IMR-90 (cell line): ENCODE data around the gene MS4A2. TPM values are rescaled to one million over a fixed set of nuclear protein-coding genes. Genes with fewer than 3 reads are reported as not detected.

ENCODE experiments used
- ATAC-seq: fragments of 200-7000 bp; cut with Tn5 transposase; 2 replicates; pipeline ENCODE4 v1.9.1; 2020; ENCODE audit warnings: low read depth, mild to moderate bottlenecking, moderate library complexity
- BruUV-seq: library from RNA; stranded (reverse); fragments of 400-500 nt; replicated peaks from 2 replicates; lab custom pipeline; 2021; lab: Mats Ljungman, UMichigan
- CTCF ChIA-PET: fragments of 300-600 bp; formaldehyde crosslinking; extraction: SDS; loops from one replicate; lab custom pipeline; 2021; ENCODE audit warnings: antibody characterized with exemption; lab: Yijun Ruan, JAX
- POLR2A ChIA-PET: fragments of 300-600 bp; sonication (Branson Sonifier 250); formaldehyde crosslinking; loops from one replicate; lab custom pipeline; 2022; ENCODE audit warnings: antibody characterized with exemption; ENCODE audit not compliant: unreplicated experiment; lab: Charles Lee
- DNase-seq: peaks from one replicate; pipeline ENCODE4 v3.0.0; 2013
- H2AFZ ChIP-seq: replicated peaks from 2 replicates; pipeline ENCODE3; 2013; ENCODE audit warnings: low read length, mild to moderate bottlenecking; ENCODE audit not compliant: poor library complexity
- H2AK5ac ChIP-seq: 2 replicates; pipeline ENCODE4 v1.6.1; 2013; ENCODE audit warnings: low read depth, low read length, inconsistent platforms
- H2AK9ac ChIP-seq: replicated peaks from 2 replicates; pipeline ENCODE3; 2013; ENCODE audit warnings: mild to moderate bottlenecking, low read depth, low read length, moderate library complexity; ENCODE audit not compliant: poor library complexity
- H2BK120ac ChIP-seq: 2 replicates; pipeline ENCODE4 v1.6.1; 2013; ENCODE audit warnings: low read depth, low read length, inconsistent platforms
- H2BK15ac ChIP-seq: 3 replicates; pipeline ENCODE4 v1.6.1; 2013; ENCODE audit warnings: low read depth, low read length, inconsistent platforms
- H2BK20ac ChIP-seq: 2 replicates; pipeline ENCODE4 v1.6.1; 2013; ENCODE audit warnings: low read depth, mild to moderate bottlenecking, inconsistent platforms, low read length, moderate library complexity
- H2BK5ac ChIP-seq: 2 replicates; pipeline ENCODE4 v1.6.1; 2013; ENCODE audit warnings: mild to moderate bottlenecking, low read depth, low read length, inconsistent platforms; ENCODE audit not compliant: poor library complexity, severe bottlenecking
- H3K14ac ChIP-seq: replicated peaks from 2 replicates; pipeline ENCODE4 v1.6.1; 2013; ENCODE audit warnings: low read depth, low read length, inconsistent platforms
- H3K18ac ChIP-seq: 2 replicates; pipeline ENCODE4 v1.6.1; 2013; ENCODE audit warnings: low read depth, low read length, control low read depth
- H3K23ac ChIP-seq: 2 replicates; pipeline ENCODE4 v1.6.1; 2013; ENCODE audit warnings: low read depth, low read length, inconsistent platforms
- H3K27ac ChIP-seq: 2 replicates; pipeline ENCODE4 v1.5.1; 2013; ENCODE audit warnings: mild to moderate bottlenecking, control low read depth, low read length; ENCODE audit not compliant: insufficient read depth
- H3K27me3 ChIP-seq: 2 replicates; pipeline ENCODE4 v1.6.1; 2013; ENCODE audit warnings: low read length; ENCODE audit not compliant: control insufficient read depth, insufficient read depth
- H3K36me3 ChIP-seq: 2 replicates; pipeline ENCODE4 v1.6.1; 2013; ENCODE audit warnings: low read length, mixed read lengths; ENCODE audit not compliant: control insufficient read depth, insufficient read depth
- H3K4ac ChIP-seq: 2 replicates; pipeline ENCODE4 v1.6.1; 2013; ENCODE audit warnings: low read depth, low read length, inconsistent platforms
- H3K4me1 ChIP-seq: 2 replicates; pipeline ENCODE4 v1.6.1; 2013; ENCODE audit warnings: low read length, mixed read lengths; ENCODE audit not compliant: control insufficient read depth, insufficient read depth
- H3K4me2 ChIP-seq: 2 replicates; pipeline ENCODE4 v1.6.1; 2013; ENCODE audit warnings: low read depth, mild to moderate bottlenecking, control low read depth, low read length, moderate library complexity
- H3K4me3 ChIP-seq: 2 replicates; pipeline ENCODE4 v1.5.1; 2013; ENCODE audit warnings: low read depth, mild to moderate bottlenecking, control low read depth, low read length, moderate library complexity; ENCODE audit not compliant: insufficient read depth
- H3K56ac ChIP-seq: 2 replicates; pipeline ENCODE4 v1.6.1; 2013; ENCODE audit warnings: low read length, inconsistent platforms; ENCODE audit not compliant: insufficient read depth; ENCODE audit errors: extremely low read depth
- H3K79me1 ChIP-seq, 2 experiments: 2 replicates each; pipeline ENCODE4 v1.6.1; 2013; ENCODE audit warnings: low read length in 2 of 2, inconsistent platforms in 1 of 2, low read depth in 1 of 2
- H3K9ac ChIP-seq: 2 replicates; pipeline ENCODE4 v1.6.1; 2013; ENCODE audit warnings: low read depth, low read length, control low read depth
- H3K9me1 ChIP-seq: 2 replicates; pipeline ENCODE4 v1.6.1; 2013; ENCODE audit warnings: low read length, inconsistent platforms; ENCODE audit not compliant: insufficient read depth
- H3K9me3 ChIP-seq: 2 replicates; pipeline ENCODE4 v1.6.1; 2013; ENCODE audit warnings: low read length; ENCODE audit not compliant: control insufficient read depth, insufficient read depth
- H4K20me1 ChIP-seq: 2 replicates; pipeline ENCODE4 v1.6.1; 2013; ENCODE audit warnings: low read length, inconsistent platforms; ENCODE audit not compliant: insufficient read depth
- H4K5ac ChIP-seq: 2 replicates; pipeline ENCODE4 v1.6.1; 2013; ENCODE audit warnings: mild to moderate bottlenecking, low read depth, low read length, control low read depth
- H4K8ac ChIP-seq, 2 experiments: 2 replicates each; pipeline ENCODE4 v1.6.1; 2013; ENCODE audit warnings: low read depth in 2 of 2, low read length in 2 of 2, control low read depth in 1 of 2, inconsistent platforms in 1 of 2
- H4K91ac ChIP-seq: 2 replicates; pipeline ENCODE4 v1.6.1; 2013; ENCODE audit warnings: low read depth, low read length, inconsistent platforms; ENCODE audit not compliant: insufficient read depth
- BHLHE40 ChIP-seq: fragments of 150-350 bp; IDR thresholded peaks from 2 replicates; pipeline ENCODE4 v1.6.1; 2016; ENCODE audit warnings: mild to moderate bottlenecking, low read depth, low read length
- CEBPB ChIP-seq: IDR thresholded peaks from 2 replicates; pipeline ENCODE4 v1.6.1; 2012; ENCODE audit warnings: low read depth, low read length, improper control_type of control experiment
- CHD1 ChIP-seq: IDR thresholded peaks from 2 replicates; pipeline ENCODE4 v1.6.1; 2012; ENCODE audit warnings: low read depth, low read length, improper control_type of control experiment
- CTCF ChIP-seq: conservative IDR thresholded peaks from 2 replicates; pipeline ENCODE4 v1.5.1; 2012; ENCODE audit warnings: mild to moderate bottlenecking, low read depth, low read length, improper control_type of control experiment
- ELK1 ChIP-seq: fragments of 150-350 bp; IDR thresholded peaks from 2 replicates; pipeline ENCODE4 v1.6.1; 2016; ENCODE audit warnings: low read depth, mild to moderate bottlenecking, low read length, moderate library complexity, borderline replicate concordance
- FOS ChIP-seq: fragments of 150-350 bp; IDR thresholded peaks from 2 replicates; pipeline ENCODE4 v1.6.1; 2016; ENCODE audit warnings: low read depth, low read length
- MAFK ChIP-seq: IDR thresholded peaks from 2 replicates; pipeline ENCODE4 v1.6.1; 2012; ENCODE audit warnings: low read depth, low read length, improper control_type of control experiment
- MAZ ChIP-seq: IDR thresholded peaks from 2 replicates; pipeline ENCODE4 v1.6.1; 2012; ENCODE audit warnings: low read depth, mild to moderate bottlenecking, low read length, improper control_type of control experiment, moderate library complexity, borderline replicate concordance
- MXI1 ChIP-seq: IDR thresholded peaks from 2 replicates; pipeline ENCODE4 v1.6.1; 2012; ENCODE audit warnings: low read depth, mild to moderate bottlenecking, low read length, moderate library complexity, borderline replicate concordance
- NFE2L2 ChIP-seq: fragments of 150-350 bp; IDR thresholded peaks from 2 replicates; pipeline ENCODE4 v1.6.1; 2016; ENCODE audit warnings: low read depth, mild to moderate bottlenecking, low read length
- POLR2A ChIP-seq: IDR thresholded peaks from 2 replicates; pipeline ENCODE4 v1.6.1; 2012; ENCODE audit warnings: mild to moderate bottlenecking, low read depth, low read length
- RAD21 ChIP-seq: IDR thresholded peaks from 2 replicates; pipeline ENCODE4 v1.6.1; 2012; ENCODE audit warnings: low read length, improper control_type of control experiment
- RCOR1 ChIP-seq: IDR thresholded peaks from 2 replicates; pipeline ENCODE4 v1.6.1; 2012; ENCODE audit warnings: mild to moderate bottlenecking, low read length, improper control_type of control experiment; ENCODE audit not compliant: insufficient replicate concordance
- RFX5 ChIP-seq: IDR thresholded peaks from 2 replicates; pipeline ENCODE4 v1.8.0; 2012; ENCODE audit warnings: low read depth, mild to moderate bottlenecking, low read length, moderate library complexity
- SMC3 ChIP-seq: fragments of 150-350 bp; IDR thresholded peaks from 2 replicates; pipeline ENCODE4 v1.6.1; 2016; ENCODE audit warnings: low read depth, mild to moderate bottlenecking, antibody characterized with exemption, low read length, moderate library complexity
- USF2 ChIP-seq: fragments of 150-350 bp; IDR thresholded peaks from 2 replicates; pipeline ENCODE4 v1.6.1; 2017; ENCODE audit warnings: mild to moderate bottlenecking, antibody characterized with exemption, low read length, low read depth
- WGBS, 2 experiments: methylation state at CpG; one replicate each; pipeline versions ENCODE4 v1.1.5 to v1.1.7; 2013; ENCODE audit warnings: missing lambda C conversion rate in 2 of 2; ENCODE audit not compliant: insufficient read length in 1 of 2; ENCODE audit errors: extremely low coverage in 2 of 2; 5-methylcytosine and 5-hydroxymethylcytosine counted together
- dilution Hi-C: fragments of 300-500 bp; cut with HindIII; formaldehyde crosslinking; loops from one replicate; pipeline ENCODE4 v1.14.3; 2018; ENCODE audit warnings: low sequenced_read_pairs; ENCODE audit not compliant: unreplicated experiment
- in situ Hi-C: fragments of 300-500 bp; cut with MboI; formaldehyde crosslinking; loops from 3 replicates; pipeline ENCODE4 v1.14.3; 2019; ENCODE audit warnings: low sequenced_read_pairs, inconsistent platforms, mixed read lengths
- intact Hi-C: fragments of 100-400 bp; cut with micrococcal nuclease; formaldehyde crosslinking; loops from 2 replicates; pipeline ENCODE4 v1.10.0; 2022
- polyA plus RNA-seq, 3 experiments: library from polyadenylated mRNA; depleted of rRNA; stranded (reverse); fragments of >200 nt; gene quantifications; 2 replicates each; pipeline ENCODE4 v1.2.3, GENCODE V29; 2012; ENCODE audit warnings: low replicate concordance in 1 of 3
- total RNA-seq: library from RNA; depleted of rRNA; stranded (reverse); fragments of >200 nt; gene quantifications from 2 replicates; pipeline ENCODE4 v1.2.3, GENCODE V29; 2012

Gene MS4A2
- total and polyA plus RNA-seq, 2 of the 4 experiments (the other 2 are of a cell fraction) = not detected

- Histone ChIP-seq H3K27ac (no peak overlapping the region), H3K9me1 (no peaks in the 10 kb centered on the region), H3K79me1 (no peaks in the 10 kb centered on the region), H3K4me3 (no peak overlapping the region), H2AK5ac (no peak overlapping the region), H3K4me1 (no peaks in the 10 kb centered on the region), H3K56ac (no peak overlapping the region), H2BK5ac (no peak overlapping the region), H3K9me3 (0 out of 2 replicates have a peak, but pooled peaks cover 2% of the 10 kb centered on the region), H3K9ac (no peak overlapping the region), H4K8ac (no peak overlapping the region), H2AFZ (no peak overlapping the region), H2BK15ac (no peak overlapping the region), H4K20me1 (no peaks in the 10 kb centered on the region), H3K23ac (no peak overlapping the region), H2BK20ac (no peak overlapping the region), H2BK120ac (no peak overlapping the region), H3K36me3 (no peaks in the 10 kb centered on the region), H4K91ac (no peak overlapping the region), H3K27me3 (no peaks in the 10 kb centered on the region), H4K5ac (no peak overlapping the region), H3K18ac (no peak overlapping the region), H3K4ac (no peak overlapping the region), H3K4me2 (no peak overlapping the region), H3K14ac (no peak overlapping the region), H2AK9ac (no peak overlapping the region)
- DNase-seq = no peak
- in situ Hi-C loops (no loop called here), dilution Hi-C loops (no loop called here), intact Hi-C loops (no loop called here)
- TF ChIP-seq CTCF = no peak
- TF ChIP-seq ELK1 = no peak
- no peak for TF ChIP-seq NFE2L2
- TF ChIP-seq RCOR1 = no peak
- no peak for TF ChIP-seq CEBPB
- TF ChIP-seq CHD1 = no peak
- TF ChIP-seq MAFK = no peak
- TF ChIP-seq FOS = no peak
- TF ChIP-seq BHLHE40 = no peak
- TF ChIP-seq MAZ = no peak
- TF ChIP-seq RFX5 = no peak
- no peak for TF ChIP-seq RAD21
- TF ChIP-seq POLR2A = no peak
- no peak for TF ChIP-seq SMC3
- no peak for TF ChIP-seq MXI1
- TF ChIP-seq USF2 = no peak
- ATAC-seq = no peak
- ChIA-PET CTCF (no interaction called here), POLR2A (no interaction called here)
- no TSS peak for BruUV-seq
- WGBS, 2 experiments = 38% methylated on average over 1 of the region's 3 CpGs; no CpG with 5 or more reads in 1 of the 2 experiments
These were observed 3.7 kb upstream of the MS4A2 start for GRCh38 chr11:60084631-60085273.
